Measurements from ENCODE around the gene ERC2. TPM values are rescaled to one million over a fixed set of nuclear protein-coding genes. Genes with fewer than 3 reads are reported as not detected.

ERC2 gene
- total and polyA plus RNA-seq, 2 donors (not counting 3 experiments of a cell fraction or from before 2014, with no cell fraction given), result 5.6 to 15.5 TPM

DNA sequence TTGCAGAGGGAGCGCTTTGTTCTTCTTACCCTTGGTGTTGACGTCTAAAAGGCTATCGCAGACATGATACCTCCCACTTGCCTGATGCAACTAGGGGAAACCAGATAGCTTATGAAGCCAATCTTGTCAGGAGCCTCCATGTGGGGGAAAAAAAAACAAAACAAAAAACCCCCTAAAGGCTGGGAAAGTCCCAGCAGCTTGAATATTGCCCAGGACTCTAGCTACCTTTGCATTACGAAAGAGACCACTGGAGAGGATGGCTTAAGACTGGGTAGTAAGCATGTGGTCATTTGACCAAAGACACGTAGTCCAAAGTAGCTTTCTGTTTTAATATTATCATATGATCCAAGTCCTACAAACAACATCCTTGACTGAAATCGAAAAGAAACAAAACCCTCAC lies 860.4 kb downstream of the ERC2 start:
- H3K9me1 ChIP-seq (replicated peaks; ENCODE audit: control insufficient read depth, extremely low read depth, insufficient read depth, low read length), result no peaks in the 10 kb centered on the region
- TF ChIP-seq JUN (IDR thresholded peaks at IDR 0.05; ENCODE audit: borderline replicate concordance, insufficient read depth, insufficient read length, low read depth), result no peak
- no peak for TF ChIP-seq POLR2A (IDR thresholded peaks at IDR 0.05; ENCODE audit: low read depth, low read length)
- TF ChIP-seq GATA2 (IDR thresholded peaks at IDR 0.05; ENCODE audit: insufficient read depth, insufficient read length, low read depth, low read length), result no peak
- DNase-seq (ENCODE audit: low read depth, low spot score), result no peak
- no peak overlapping the region for H3K4me2 ChIP-seq (ENCODE audit: insufficient read depth, low read length)
- H3K9ac ChIP-seq (replicated peaks; ENCODE audit: extremely low read depth, insufficient read depth, low read length), result no peak overlapping the region
- no peaks in the 10 kb centered on the region for H3K9me3 ChIP-seq (replicated peaks; ENCODE audit: control insufficient read depth, insufficient read depth, low read length)
- no peaks in the 10 kb centered on the region for H3K4me1 ChIP-seq (ENCODE audit: control insufficient read depth, extremely low read depth, insufficient read depth, low read length)
- POLR2A ChIA-PET, result no interaction called here
- H4K20me1 ChIP-seq (replicated peaks; ENCODE audit: control insufficient read depth, extremely low read depth, insufficient read depth, low read length), result no peaks in the 10 kb centered on the region
- no peaks in the 10 kb centered on the region for H3K36me3 ChIP-seq (ENCODE audit: control insufficient read depth in 2 of 2, extremely low read depth in 1 of 2, insufficient read depth in 2 of 2, low read length in 2 of 2)
- H2AFZ ChIP-seq (ENCODE audit: low read depth, low read length), result no peak overlapping the region
- H3K27me3 ChIP-seq (ENCODE audit: control insufficient read depth in 2 of 2, insufficient read depth in 2 of 2, low read length in 2 of 2), result peaks cover 0 to 4% of the 10 kb centered on the region in 2 experiments
- H3K27ac ChIP-seq (ENCODE audit: insufficient read depth, low read depth, low read length), result no peak overlapping the region
- H3K4me3 ChIP-seq (replicated peaks in 1 of 3; ENCODE audit: insufficient read depth in 1 of 3, low read depth in 1 of 3, low read length in 3 of 3), result no peak overlapping the region
- intact Hi-C loops (cut with micrococcal nuclease), result no loop called here
- BruUV-seq (replicated peaks), result no TSS peak
- dilution Hi-C loops (cut with MboI; ENCODE audit: extremely low pct_ligation_motif_present, low sequenced_read_pairs), result no loop called here
- no peak for FAIRE-seq
- H3K79me2 ChIP-seq (ENCODE audit: control insufficient read depth, insufficient read depth, low read length), result no peaks in the 10 kb centered on the region
- CTCF ChIA-PET, result no interaction called here

DNA sequence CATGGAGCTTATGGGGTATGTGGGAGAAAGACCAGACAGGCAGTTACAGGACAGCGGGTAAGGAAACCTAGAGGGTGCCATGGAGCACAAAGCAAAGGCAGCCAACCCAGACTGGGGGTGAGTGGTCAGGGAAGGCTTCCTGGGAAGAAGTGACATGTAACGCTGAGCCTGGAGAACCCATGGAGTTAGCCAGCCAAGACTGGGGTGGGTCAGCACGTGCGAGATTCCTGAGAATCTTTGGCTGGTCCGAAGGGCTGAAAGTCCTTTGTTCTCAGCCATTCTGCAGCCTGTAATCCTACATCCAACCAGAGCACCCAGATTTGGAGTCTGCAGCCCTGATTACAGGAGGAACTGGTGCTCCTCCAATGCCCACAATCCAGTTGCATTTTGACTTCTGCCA lies 861.1 kb downstream of the ERC2 start:
- dilution Hi-C loops (cut with MboI; ENCODE audit: extremely low pct_ligation_motif_present, low sequenced_read_pairs), result no loop called here
- CTCF ChIA-PET, result no interaction called here

More for the DNA sequence above, 861.1 kb downstream of the ERC2 start:
- no peaks in the 10 kb centered on the region for H3K79me2 ChIP-seq (ENCODE audit: control insufficient read depth, insufficient read depth, low read length)
- DNase-seq (ENCODE audit: low read depth, low spot score), result no peak
- H3K4me3 ChIP-seq (replicated peaks in 1 of 3; ENCODE audit: insufficient read depth in 1 of 3, low read depth in 1 of 3, low read length in 3 of 3), result no peak overlapping the region
- no peak for TF ChIP-seq POLR2AphosphoS5 (IDR thresholded peaks at IDR 0.05; ENCODE audit: insufficient read depth, low read depth, low read length)
- TF ChIP-seq FOS (IDR thresholded peaks at IDR 0.05; ENCODE audit: borderline replicate concordance, insufficient read depth, low read length), result no peak
- no peak overlapping the region for H3K4me2 ChIP-seq (ENCODE audit: insufficient read depth, low read length)
- no peak overlapping the region for H3K27ac ChIP-seq (ENCODE audit: insufficient read depth, low read depth, low read length)
- H3K4me1 ChIP-seq (ENCODE audit: control insufficient read depth, extremely low read depth, insufficient read depth, low read length), result peaks cover 1% of the 10 kb centered on the region
- BruUV-seq (replicated peaks), result no TSS peak
- FAIRE-seq, result no peak
- POLR2A ChIA-PET, result no interaction called here
- H4K20me1 ChIP-seq (replicated peaks; ENCODE audit: control insufficient read depth, extremely low read depth, insufficient read depth, low read length), result no peaks in the 10 kb centered on the region
- intact Hi-C loops (cut with micrococcal nuclease), result no loop called here
- no peak overlapping the region for H2AFZ ChIP-seq (ENCODE audit: low read depth, low read length)
- peaks cover 0 to 2% of the 10 kb centered on the region in 2 experiments for H3K27me3 ChIP-seq (ENCODE audit: control insufficient read depth in 2 of 2, insufficient read depth in 2 of 2, low read length in 2 of 2)
- H3K36me3 ChIP-seq (ENCODE audit: control insufficient read depth in 2 of 2, extremely low read depth in 1 of 2, insufficient read depth in 2 of 2, low read length in 2 of 2), result no peaks in the 10 kb centered on the region
- H3K9me1 ChIP-seq (replicated peaks; ENCODE audit: control insufficient read depth, extremely low read depth, insufficient read depth, low read length), result no peaks in the 10 kb centered on the region
- H3K9ac ChIP-seq (replicated peaks; ENCODE audit: extremely low read depth, insufficient read depth, low read length), result no peak overlapping the region
- no peaks in the 10 kb centered on the region for H3K9me3 ChIP-seq (replicated peaks; ENCODE audit: control insufficient read depth, insufficient read depth, low read length)
